Ishikawa (cell line): ENCODE measurements around the gene IDH3A.
A peak's percentile ranks its signal among the peaks of the same experiment; 100 is the strongest.

Experiments used
- CEBPB ChIP-seq: IDR thresholded peaks from 2 replicates; pipeline ENCODE4 v1.6.1; 2012
- CREB1 ChIP-seq: IDR thresholded peaks from 2 replicates; pipeline ENCODE4 v1.6.1; 2012; ENCODE audit warnings: low read depth
- EGR1 ChIP-seq: IDR thresholded peaks from 2 replicates; pipeline ENCODE4 v1.6.1; 2012
- EP300 ChIP-seq: IDR thresholded peaks from 2 replicates; pipeline ENCODE4 v1.6.1; 2012; ENCODE audit warnings: borderline replicate concordance
- FOXM1 ChIP-seq: IDR thresholded peaks from 2 replicates; pipeline ENCODE4 v1.6.1; 2012; ENCODE audit warnings: low read depth, borderline replicate concordance
- MAX ChIP-seq: IDR thresholded peaks from 2 replicates; pipeline ENCODE4 v1.6.1; 2012
- NFIC ChIP-seq: IDR thresholded peaks from 2 replicates; pipeline ENCODE4 v1.6.1; 2012
- RAD21 ChIP-seq: IDR thresholded peaks from 2 replicates; pipeline ENCODE4 v1.6.1; 2012; ENCODE audit warnings: low read depth
- REST ChIP-seq: IDR thresholded peaks from 2 replicates; pipeline ENCODE4 v1.6.1; 2012; ENCODE audit warnings: low read depth, mild to moderate bottlenecking
- TAF1 ChIP-seq: IDR thresholded peaks from 2 replicates; pipeline ENCODE4 v1.6.1; 2012; ENCODE audit warnings: low read depth, mild to moderate bottlenecking
- TCF12 ChIP-seq: IDR thresholded peaks from 2 replicates; pipeline ENCODE4 v1.6.1; 2012; ENCODE audit warnings: low read depth
- TEAD4 ChIP-seq: IDR thresholded peaks from 2 replicates; pipeline ENCODE4 v1.6.1; 2012
- USF1 ChIP-seq: IDR thresholded peaks from 2 replicates; pipeline ENCODE4 v1.6.1; 2012
- YY1 ChIP-seq: IDR thresholded peaks from 2 replicates; pipeline ENCODE4 v1.6.1; 2012; ENCODE audit warnings: low read depth
- ZBTB7A ChIP-seq: IDR thresholded peaks from 2 replicates; pipeline ENCODE4 v1.6.1; 2012; ENCODE audit warnings: low read depth

Gene IDH3A

GRCh38 chr15:78208341-78208844 lies 59.2 kb downstream of the IDH3A start:
- no peak for TF ChIP-seq NFIC
- TF ChIP-seq ZBTB7A: no peak
- no peak for TF ChIP-seq FOXM1
- no peak for TF ChIP-seq EP300
- no peak for TF ChIP-seq TAF1
- TF ChIP-seq MAX: no peak
- no peak for TF ChIP-seq RAD21
- no peak for TF ChIP-seq EGR1
- TF ChIP-seq CREB1: no peak

GRCh38 chr15:78208887-78209645 lies 59.9 kb downstream of the IDH3A start:
- TF ChIP-seq MAX (peak; percentile 58; the same call in 1 of the 2 replicates), CREB1 (no peak), TCF12 (peak; percentile 43), EP300 (peak; percentile 56; the same call in 1 of the 2 replicates), CEBPB (peak; percentile 86), TEAD4 (peak; percentile 69), USF1 (0 out of 2 replicates have a peak, but pooled peaks have one; percentile 4), RAD21 (no peak), YY1 (0 out of 2 replicates have a peak, but pooled peaks have one; percentile 27)

GRCh38 chr15:78209646-78210348 lies 60.6 kb downstream of the IDH3A start:
- TF ChIP-seq TAF1 (no peak), NFIC (peak; percentile 93), EGR1 (no peak), EP300 (peak; percentile 76), MAX (peak; percentile 33; the same call in 1 of the 2 replicates), FOXM1 (peak; percentile 24; the same call in 1 of the 2 replicates), YY1 (0 out of 2 replicates have a peak, but pooled peaks have one; percentile 16), ZBTB7A (0 out of 2 replicates have a peak, but pooled peaks have one; percentile 29), TCF12 (peak; percentile 79), CEBPB (no peak)

- TF ChIP-seq REST (no peak), TCF12 (0 out of 2 replicates have a peak, but pooled peaks have one; percentile 9)
These were observed 61.2 kb downstream of the IDH3A start for GRCh38 chr15:78210349-78210717.

- TF ChIP-seq EGR1: no peak
- TF ChIP-seq CEBPB: no peak
- TF ChIP-seq MAX: no peak
- no peak for TF ChIP-seq FOXM1
- no peak for TF ChIP-seq NFIC
- no peak for TF ChIP-seq EP300
- TF ChIP-seq USF1: no peak
These were observed 62.2 kb downstream of the IDH3A start for GRCh38 chr15:78211189-78211921.

GRCh38 chr15:78212008-78212407 lies 62.8 kb downstream of the IDH3A start:
- TF ChIP-seq MAX (no peak), EGR1 (no peak), NFIC (no peak), RAD21 (no peak), YY1 (no peak), CEBPB (no peak), TAF1 (no peak), CREB1 (no peak), USF1 (no peak), REST (no peak)
